Stimulated activated naive CD8-positive, alpha-beta T cell treated with anti-CD3 and anti-CD28 coated beads, Interleukin-15, Interleukin-2, amounts not matched to agents 100 U/mL and 50 U/mL, for 24 hours (primary cell): ENCODE data around the gene CCDC185.
"Not testable (repeated sequence)": the region's sequence is repeated elsewhere in the genome, so short reads cannot be mapped to it uniquely, and the experiment has no call there.

ENCODE experiments used
- ATAC-seq: fragments of 150-1000 bp; cut with Tn5 transposase; one replicate; pipeline ENCODE4 v1.10.0; 2021
- DNase-seq: peaks from one replicate; pipeline ENCODE4 v3.0.0; 2021

The CCDC185 gene

DNA sequence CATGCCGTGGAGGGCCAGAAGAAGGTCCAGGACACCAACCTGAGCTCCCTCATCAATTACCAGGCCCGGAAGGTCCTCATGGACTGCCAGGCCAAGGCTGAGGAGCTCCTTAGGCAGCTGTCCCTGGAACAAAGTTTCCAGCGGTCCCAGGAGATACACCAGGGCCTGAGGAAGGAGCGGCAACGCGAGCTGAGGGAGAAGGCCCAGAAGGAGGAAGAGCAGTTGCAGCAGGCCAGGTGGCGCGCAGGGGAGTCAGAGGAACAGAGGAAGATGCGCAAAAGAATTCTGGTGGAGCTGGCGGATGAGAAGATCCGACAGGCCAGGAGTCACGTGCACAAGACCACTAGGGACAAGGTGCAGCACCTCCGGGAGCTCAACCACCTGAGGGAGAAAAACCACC is 1.5 kb downstream of the CCDC185 start:
- no peak for ATAC-seq
- DNase-seq = no peak

DNA sequence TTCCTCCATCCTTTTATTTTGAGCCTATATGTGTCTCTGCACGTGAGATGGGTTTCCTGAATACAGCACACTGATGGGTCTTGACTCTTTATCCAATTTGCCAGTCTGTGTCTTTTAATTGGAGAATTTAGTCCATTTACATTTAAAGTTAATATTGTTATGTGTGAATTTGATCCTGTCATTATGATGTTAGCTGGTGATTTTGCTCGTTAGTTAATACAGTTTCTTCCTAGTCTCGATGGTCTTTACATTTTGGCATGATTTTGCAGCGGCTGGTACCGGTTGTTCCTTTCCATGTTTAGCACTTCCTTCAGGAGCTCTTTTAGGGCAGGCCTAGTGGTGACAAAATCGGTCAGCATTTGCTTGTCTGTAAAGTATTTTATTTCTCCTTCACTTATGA is 6.2 kb downstream of the CCDC185 start:
- not testable (repeated sequence) for ATAC-seq, DNase-seq

DNA sequence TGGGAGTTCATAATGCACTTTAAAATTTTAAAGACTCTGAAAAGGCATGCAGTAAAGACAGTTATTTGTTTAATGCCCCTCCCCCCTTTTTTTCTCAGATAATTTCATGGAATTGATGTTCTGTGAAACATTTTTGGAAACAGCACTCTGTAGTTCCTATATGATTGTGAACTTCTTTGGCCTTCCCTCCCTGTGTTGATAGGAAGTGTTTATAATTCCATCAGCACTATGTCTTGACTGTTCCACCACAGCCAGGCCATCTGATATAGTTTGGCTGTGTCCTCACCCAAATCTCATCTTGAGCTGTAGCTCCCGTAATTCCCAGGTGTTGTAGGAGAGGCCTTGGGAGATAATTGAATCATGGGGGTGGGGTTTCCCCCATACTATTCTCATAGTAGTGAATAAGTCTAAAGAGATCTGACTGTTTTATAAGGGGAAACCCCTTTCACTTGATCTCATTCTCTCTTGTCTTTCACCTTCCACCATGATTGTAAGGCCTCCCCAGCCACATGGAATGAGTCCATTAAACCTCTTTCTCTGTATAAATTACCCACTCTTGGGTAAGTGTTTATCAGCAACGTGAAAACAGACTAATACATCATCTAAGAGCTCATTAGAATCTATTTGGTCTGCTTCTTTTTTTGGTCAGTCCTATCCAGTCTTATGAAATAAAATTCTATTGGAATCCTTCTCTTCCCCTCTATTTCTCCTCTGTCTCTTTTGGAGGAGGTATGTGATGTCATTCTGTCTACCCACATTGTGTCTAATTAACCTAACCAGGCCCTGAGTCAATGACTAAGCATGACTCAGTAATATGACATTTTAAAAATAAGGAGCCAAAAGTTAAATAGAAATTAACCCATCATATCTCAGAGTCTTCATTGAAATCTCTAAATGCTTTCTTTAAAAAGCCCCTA is 8.9 kb downstream of the CCDC185 start:
- DNase-seq (peak; percentile 4), ATAC-seq (peak; percentile 89)

DNA sequence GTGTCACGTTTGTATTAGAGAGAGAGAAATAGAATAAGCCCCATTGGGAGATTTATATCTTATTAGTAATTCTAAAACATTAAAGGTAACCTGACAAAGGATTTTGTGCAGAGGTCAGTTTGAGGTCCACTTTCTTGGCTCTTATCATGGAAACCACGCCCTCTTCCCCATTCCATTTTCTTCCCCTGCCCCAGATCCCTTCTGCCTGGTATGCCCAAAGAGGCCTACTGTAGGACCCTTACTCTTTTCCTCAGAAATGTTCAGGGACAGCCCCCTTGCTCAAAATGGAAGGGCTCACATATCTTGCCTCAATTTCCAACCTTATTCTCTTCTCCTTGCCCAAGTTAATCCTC is 9.6 kb downstream of the CCDC185 start:
- ATAC-seq (no peak), DNase-seq (no peak)

DNA sequence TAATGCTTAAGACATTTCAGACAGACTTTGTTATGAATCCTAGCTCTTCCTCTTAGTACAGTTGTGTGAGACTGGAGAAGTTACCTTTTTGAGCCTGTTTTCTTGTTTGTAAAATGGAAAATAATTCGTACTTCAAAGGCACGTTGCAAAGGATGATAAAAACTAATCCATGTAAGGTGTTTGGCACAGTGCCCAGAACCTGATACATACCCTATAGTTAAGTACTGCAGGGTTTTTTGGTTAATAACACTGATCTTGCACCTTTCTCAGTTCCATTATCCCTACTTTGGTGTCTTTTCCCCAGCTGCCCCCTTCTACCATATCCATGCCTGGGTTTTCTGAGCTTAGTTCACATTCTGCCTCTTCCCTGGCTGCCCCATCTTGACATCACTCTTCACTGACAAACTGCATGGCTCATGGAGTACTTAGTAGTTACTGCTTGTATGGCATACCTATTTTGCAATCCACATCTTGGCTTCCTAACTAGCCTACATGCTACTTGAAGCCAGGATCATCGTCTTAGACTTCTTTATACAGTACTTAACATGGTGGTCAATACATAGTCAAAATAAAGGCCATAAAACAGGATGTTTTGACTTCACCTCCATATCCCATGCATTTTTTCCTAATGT is 10.1 kb downstream of the CCDC185 start:
- ATAC-seq (no peak), DNase-seq (no peak)

DNA sequence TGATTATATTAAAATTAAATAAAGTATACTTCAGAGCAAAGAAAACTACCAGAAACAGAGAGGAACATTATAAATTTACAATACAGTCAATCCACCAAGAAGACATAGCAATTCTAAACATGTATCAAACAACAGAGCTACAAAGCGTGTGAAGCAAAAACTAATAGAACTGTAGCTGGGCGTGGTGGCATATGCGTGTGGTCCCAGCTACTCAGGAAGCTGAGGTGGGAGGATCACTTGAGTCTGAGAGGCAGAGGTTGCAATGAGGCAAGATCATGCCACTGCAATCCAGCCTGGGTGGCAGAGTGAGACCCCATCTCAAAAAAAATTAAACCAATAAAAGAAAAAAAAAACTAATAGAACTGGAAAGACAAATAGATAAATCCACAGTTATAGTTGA is 12.3 kb downstream of the CCDC185 start:
- ATAC-seq = no peak
- DNase-seq = no peak

DNA sequence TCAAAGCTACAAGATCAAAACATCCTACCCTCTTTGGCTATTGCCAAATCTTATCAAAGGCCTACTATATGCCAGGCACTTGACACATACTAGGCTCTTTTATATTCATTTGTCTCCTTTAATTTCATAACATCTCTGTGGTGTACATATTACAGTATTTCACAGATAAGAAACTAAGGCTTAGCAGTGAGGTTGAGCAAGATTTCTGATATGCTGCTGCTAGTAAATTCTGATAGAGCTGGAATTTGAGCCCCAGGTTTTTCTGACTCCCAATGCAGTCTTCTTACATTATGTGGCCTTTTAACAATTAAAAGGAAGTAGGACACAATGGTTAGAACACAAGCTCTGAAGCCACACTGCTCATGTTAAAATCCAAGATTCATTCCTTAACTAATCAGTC is 16.8 kb downstream of the CCDC185 start:
- ATAC-seq (no peak), DNase-seq (no peak)

DNA sequence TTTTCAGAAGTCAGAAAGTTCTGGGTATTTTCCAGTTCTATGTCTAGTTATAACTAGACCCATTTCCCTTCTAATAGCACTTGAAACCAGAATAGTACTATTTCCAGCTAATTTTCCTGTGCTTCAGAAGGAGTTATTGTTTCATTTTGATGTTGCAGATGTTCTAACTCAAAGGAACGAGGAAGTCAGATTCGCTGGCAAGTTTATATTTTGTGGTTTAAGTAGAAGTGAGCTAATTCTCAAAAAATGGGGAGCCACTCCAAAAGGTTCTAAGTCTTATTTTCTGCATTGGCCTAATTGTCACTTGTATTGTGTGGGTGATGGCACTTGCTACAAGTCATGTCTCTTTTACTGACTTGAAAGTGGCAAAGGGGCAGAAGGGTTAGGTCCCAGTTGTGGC is 18.1 kb downstream of the CCDC185 start:
- DNase-seq = no peak
- no peak for ATAC-seq

DNA sequence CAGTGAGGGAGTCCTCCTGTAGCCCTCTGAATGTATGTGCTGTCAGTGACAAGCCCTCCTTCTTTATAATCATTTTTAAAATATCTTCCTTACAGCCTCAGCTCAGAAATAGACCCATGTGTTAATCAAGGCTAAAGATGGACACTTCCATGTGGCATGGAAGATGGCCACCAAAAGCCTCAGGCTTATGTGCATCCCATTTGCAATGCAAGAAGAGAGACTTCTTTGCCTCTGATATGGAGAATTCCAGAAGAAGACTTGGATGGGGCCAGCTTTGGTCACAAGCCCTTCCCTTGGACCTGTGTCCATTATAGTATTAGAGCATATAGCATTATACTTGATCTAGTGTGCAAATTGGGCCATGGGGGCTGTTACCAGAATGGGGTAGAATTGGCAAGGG is 18.5 kb downstream of the CCDC185 start:
- no peak for ATAC-seq
- DNase-seq = no peak

DNA sequence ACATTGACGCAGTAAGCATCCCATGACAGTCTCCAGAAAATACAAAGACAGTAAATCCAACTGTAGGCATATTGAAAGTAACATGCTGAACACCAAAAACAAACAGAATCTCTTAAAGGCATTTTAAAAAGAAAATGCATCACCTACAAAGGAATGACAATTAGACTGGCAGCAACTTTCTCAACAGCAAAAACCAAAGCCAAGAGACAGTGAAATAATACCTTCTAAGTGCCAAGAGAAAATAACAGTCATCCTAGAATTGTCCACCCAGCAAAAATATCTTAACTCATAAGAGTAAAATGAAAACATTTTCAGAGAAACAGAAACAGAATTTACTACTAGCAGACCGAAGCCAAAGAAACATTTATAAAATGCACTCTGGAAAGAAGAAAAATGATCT is 20.0 kb downstream of the CCDC185 start:
- no peak for DNase-seq
- no peak for ATAC-seq

DNA sequence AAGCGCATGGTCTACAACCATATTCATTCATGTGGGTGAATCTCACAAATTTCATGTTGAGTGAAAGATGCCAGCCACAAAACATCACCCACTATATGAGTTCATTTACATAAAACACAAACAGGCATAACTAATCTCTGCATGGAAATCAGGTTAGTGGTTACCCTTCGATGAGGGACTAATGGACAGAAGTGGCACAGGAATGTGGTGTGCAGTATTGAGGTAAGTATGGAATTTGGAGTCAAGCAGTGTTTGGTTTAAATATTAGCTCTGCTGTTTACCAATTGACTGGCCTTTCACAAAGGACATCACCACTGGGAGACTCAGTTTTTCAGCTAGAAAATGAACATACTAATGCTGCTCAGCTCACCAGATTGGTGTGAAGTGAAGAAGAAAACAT is 24.2 kb downstream of the CCDC185 start:
- ATAC-seq (no peak), DNase-seq (no peak)

DNA sequence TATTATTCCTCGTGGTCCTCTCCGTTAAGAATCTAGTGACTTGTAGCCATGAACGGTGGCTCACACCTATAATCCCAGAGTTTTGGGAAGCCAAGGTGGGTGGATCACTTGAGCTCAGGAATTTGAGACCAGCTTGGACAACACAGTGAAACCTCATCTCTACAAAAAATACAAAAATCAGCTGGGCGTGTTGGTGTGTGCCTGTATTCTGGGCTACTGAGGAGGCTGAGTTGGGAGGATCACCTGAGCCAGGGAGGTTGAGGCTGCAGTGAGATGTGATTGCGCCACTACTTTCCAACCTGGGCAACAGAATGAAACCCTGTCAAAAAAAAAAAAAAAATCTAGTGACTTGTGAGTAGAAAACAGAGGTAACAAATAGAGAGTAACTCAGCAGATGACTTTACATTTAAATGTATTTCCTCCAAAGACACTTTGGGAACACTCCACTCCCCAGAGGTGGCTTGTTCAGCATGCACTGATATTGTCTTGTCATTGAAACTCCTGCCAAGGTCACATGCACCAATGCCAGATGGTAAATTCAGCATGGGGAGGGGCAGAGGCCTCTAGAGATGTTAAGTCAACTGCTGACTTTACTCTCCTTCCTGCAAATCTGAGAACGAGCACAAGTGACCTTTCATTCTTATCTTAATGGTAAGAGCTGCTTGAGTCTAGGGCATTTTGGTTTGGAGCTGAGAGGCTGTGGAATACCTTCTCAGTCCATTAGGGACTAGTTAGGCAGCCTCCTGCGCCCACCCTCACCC is 24.9 kb downstream of the CCDC185 start:
- ATAC-seq (no peak), DNase-seq (no peak)

DNA sequence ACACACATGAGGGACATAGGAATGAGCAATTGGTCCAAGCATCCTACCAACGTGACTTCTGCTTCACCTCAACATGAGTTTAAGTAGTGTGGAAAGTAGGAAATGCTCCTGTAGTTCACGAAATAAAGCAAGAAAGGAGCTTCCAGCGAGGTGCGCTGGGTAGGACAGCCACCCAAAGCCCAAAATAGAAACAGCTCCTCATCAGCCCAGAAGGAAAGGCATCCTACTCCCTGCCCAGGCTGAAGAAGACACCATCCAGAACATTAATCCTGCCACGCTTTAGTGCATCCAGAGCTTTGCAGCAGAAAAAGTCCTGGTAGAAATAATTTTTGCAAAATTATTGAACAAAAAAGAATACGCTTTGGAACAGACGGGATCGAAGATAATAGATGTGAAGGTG is 25.9 kb downstream of the CCDC185 start:
- ATAC-seq = no peak

DNA sequence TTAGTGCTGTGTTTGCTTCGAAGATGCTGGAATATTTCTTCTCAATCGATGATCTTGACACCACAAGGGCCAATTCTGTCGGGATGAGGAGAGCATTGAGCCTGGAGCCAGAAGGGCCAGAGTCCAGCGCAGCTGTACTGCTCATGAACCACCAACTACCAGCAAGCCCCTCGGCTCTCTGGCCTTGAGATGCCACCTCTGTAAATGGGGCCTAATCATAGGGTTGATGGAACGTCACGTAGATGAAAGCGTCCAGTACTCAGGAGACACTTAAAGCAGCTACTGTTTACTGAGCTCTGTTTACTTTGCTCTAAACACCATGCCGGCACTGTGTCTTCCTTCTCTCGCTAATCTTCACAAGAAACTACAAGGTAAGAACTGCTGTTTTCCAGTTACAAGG is 26.3 kb downstream of the CCDC185 start:
- ATAC-seq = no peak

More for the DNA sequence above, 25.9 kb downstream of the CCDC185 start:
- no peak for DNase-seq

DNA sequence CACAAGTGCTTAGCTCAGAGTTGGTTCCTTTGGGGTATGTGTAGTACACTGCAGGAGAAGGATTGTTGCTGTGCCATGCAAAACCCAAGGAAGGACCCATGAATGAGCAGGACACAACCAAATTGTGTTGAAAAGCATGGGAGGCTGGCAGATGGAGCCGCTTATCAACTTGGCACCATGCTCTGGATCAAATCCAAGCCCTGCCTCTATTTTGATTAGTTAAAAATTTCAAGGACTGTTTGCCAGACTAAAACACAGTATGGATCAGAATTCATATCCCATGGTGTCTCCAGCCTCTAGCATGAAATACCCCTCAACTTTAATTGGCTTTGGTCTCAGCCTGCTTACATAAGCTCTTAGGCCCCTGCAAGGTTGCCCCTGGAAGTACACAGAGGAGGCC is 27.8 kb downstream of the CCDC185 start:
- DNase-seq (no peak), ATAC-seq (no peak)

More for the DNA sequence above, 26.3 kb downstream of the CCDC185 start:
- DNase-seq = no peak

DNA sequence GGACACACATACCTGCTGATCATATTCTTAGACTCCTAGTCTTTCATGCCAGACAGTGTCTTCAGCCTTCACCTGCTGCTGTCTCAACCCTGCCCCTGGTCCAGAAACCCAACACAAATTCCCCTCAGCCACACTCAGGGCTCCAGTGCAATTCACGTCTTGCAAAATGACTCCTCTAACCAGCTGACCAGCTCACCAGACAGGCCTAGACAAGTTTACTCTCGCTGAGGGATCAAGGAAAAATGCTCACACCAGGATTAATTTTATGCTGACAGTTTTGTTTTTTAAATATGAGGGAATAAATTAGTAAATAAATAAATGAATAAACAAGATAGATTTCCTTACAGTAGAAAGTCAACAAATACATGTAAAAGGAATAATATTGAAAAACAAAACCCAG is 28.5 kb downstream of the CCDC185 start:
- no peak for ATAC-seq
- DNase-seq = no peak

DNA sequence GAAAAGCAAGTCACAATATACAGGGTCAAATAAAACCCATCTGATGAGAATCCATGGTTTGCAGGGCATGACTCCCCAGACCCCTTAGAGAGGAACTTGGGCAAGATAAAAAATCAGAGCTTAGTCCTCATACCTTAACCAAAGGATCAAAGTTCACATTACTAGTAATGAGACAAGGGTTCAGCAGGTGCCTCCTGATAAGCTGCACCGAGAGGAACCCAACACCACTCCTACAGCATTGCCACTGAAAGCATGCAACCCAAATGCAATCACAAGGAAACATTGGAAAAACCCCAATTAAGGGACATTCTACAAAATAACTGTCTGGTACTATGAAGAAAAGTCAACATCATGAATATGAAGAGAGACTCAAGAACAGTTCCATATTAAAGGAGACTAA is 29.7 kb downstream of the CCDC185 start:
- no peak for ATAC-seq
- DNase-seq = no peak

DNA sequence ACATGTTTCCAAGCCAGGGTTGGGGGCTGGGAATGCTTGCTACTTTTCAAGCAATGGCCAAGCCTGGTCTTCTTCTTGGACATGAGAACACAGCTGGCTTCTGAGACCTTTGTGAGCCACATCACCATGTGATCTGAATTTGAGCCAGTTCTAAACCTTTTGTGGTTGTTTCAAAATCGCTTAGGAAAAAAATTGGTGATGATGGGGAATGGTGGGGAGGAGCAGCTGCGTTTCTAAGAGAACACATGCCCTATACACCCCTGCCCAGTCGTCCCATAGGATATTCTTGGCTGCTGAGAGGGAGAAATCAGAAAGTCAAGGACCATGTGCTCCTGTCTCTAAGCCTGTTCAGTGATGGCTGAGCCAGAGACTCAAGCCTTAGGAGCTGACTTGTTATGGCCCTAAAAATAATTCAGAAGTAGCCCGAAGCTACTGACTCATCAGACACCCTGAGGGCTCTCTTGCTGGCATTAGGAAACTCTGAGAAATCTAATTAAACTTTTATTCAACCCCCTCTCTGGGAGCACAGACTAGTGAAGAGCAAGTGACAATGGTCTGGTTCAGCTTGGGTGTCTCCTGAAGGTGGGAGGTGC is 30.5 kb downstream of the CCDC185 start:
- no peak for ATAC-seq
- DNase-seq = no peak

DNA sequence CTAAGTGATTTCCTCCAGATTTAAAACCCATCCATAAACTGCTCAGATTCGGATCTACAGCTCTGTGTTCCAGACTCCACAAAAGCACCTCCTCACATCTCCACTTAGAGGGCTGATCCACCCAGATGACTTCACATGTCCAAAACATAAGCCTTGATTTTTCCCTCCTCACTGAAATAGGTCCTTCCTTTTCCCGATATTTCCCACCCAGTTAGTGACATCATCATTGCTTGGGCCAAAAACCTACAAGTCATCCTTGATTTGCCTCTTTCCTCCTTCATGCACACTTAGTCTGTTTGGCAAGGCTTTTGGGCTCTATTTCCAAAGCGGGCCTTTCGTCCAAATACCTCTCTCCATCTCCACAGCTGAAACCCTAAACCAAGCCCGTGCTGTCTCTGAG is 32.3 kb downstream of the CCDC185 start:
- no peak for ATAC-seq

DNA sequence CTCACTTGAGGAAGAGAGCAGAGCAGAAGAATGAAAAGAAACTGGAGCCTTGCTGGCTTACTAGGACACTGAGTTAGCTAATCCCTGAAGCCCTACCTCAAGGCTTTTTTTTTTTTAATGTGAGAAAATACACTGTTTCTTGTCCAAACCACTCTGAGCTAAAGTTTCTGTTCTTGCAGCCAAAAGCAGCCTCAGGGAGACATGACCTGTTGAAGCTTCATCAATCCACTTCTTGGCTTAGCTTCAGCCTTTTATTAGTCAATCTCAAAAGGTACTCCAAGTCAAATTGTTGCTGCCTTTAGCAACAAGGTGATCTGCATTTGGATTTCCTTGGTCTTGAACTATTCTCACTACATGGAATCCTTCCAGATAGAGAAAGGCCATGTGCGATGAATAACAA is 33.7 kb downstream of the CCDC185 start:
- DNase-seq (no peak), ATAC-seq (no peak)

More for the DNA sequence above, 32.3 kb downstream of the CCDC185 start:
- no peak for DNase-seq

DNA sequence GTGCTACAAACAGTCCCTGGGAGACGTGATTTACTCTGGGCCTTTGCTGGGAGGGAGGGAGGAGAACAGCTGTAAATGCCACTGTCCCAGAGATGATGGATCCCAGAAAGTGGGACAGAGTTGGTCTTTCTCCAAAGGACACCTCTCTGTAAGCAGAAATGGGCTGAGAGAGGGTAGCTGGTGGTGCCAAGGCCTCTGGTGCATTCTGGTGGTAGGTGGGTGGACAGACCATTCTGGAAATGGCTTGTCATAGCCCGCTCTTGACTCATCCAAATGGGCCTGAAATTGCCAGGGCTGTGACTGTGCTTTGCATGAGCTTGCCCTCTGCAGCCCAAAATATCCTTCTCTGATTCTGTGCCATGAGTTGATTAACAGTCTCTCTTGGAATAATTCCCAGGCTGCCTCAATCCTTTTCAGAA is 36.1 kb downstream of the CCDC185 start:
- no peak for DNase-seq
- ATAC-seq = no peak

DNA sequence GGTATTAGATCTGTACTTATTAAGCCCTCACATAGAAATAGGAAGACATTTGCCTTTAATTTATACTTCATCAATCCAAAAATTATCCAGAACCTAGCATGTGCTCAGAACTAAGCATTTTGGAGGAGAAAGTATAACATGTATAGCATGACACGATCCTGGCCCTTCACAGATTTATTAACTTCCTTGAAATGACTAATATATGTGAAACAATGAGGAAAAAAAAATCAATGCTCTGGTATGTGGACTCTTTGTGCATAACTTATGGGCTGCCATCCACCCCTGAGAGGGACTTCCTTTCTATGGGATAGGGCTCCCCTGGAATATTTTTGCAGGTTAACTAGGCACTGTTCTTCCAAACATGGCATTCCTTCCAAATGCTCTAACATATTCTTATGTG is 36.6 kb downstream of the CCDC185 start:
- ATAC-seq (no peak), DNase-seq (no peak)

DNA sequence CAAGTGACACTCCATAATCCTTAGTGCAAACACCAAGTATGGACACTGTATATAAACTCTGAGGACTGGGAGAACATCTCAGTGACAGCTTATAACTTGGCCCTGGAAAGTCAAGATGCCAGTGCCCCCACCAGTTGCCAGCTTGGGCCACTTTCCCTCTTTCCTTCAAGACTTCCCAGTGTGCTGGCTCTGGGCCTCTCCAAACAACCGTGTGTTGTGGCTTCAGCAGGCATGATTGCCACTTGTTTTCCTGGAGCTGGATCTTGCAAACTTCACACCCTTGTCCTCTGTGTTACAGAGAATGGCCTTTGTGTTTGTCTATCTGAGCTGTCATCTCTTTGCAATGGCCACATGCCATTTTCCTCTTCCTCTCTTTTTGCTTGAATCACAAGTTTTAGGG is 37.0 kb downstream of the CCDC185 start:
- DNase-seq = no peak
- no peak for ATAC-seq
